Endodermal cell (in vitro differentiated cells): Measurements from ENCODE around the gene DEGS2. TPM values are rescaled to one million over a fixed set of nuclear protein-coding genes. Genes with fewer than 3 reads are reported as not detected.
"Not testable (repeated sequence)": the region's sequence is repeated elsewhere in the genome, so short reads cannot be mapped to it uniquely, and the experiment has no call there.

ENCODE experiments used
- DNase-seq: peaks from one replicate; pipeline ENCODE4 v3.0.0-alpha.2; 2017
- H3K27ac ChIP-seq: 2 replicates; pipeline ENCODE4 v1.5.1; 2013; ENCODE audit warnings: mild to moderate bottlenecking, low read depth, low read length, moderate library complexity
- H3K27me3 ChIP-seq: 2 replicates; pipeline ENCODE4 v1.6.1; 2013; ENCODE audit warnings: mild to moderate bottlenecking, low read length, moderate library complexity; ENCODE audit not compliant: insufficient read depth, control insufficient read depth, poor library complexity, severe bottlenecking
- H3K36me3 ChIP-seq: 2 replicates; pipeline ENCODE4 v1.7.0; 2013; ENCODE audit warnings: mild to moderate bottlenecking, low read length, moderate library complexity; ENCODE audit not compliant: control insufficient read depth, insufficient read depth
- H3K4me1 ChIP-seq: one replicate; pipeline ENCODE4 v1.7.0; 2013; ENCODE audit warnings: low read length; ENCODE audit not compliant: control insufficient read depth, insufficient read depth
- H3K4me3 ChIP-seq: 2 replicates; pipeline ENCODE4 v1.5.1; 2013; ENCODE audit warnings: mild to moderate bottlenecking, low read length, moderate library complexity
- H3K9ac ChIP-seq: 2 replicates; pipeline ENCODE4 v1.6.1; 2013; ENCODE audit warnings: mild to moderate bottlenecking, low read length, moderate library complexity; ENCODE audit not compliant: poor library complexity, severe bottlenecking; ENCODE audit errors: extremely low read depth
- H3K9me3 ChIP-seq: 2 replicates; pipeline ENCODE4 v1.6.1; 2013; ENCODE audit warnings: mild to moderate bottlenecking, low read length, moderate library complexity; ENCODE audit not compliant: control insufficient read depth
- H3K27ac Mint-ChIP-seq: 2 replicates; pipeline ENCODE4 v1.8.0; 2020; ENCODE audit warnings: mixed read lengths
- H3K27me3 Mint-ChIP-seq: 2 replicates; pipeline ENCODE4 v1.8.0; 2021; ENCODE audit warnings: mild to moderate bottlenecking, mixed read lengths; ENCODE audit not compliant: insufficient read depth
- H3K36me3 Mint-ChIP-seq: 2 replicates; pipeline ENCODE4 v1.8.0; 2020; ENCODE audit warnings: low read depth, mixed read lengths
- H3K4me1 Mint-ChIP-seq: 2 replicates; pipeline ENCODE4 v1.8.0; 2020; ENCODE audit warnings: mixed read lengths
- H3K4me3 Mint-ChIP-seq: 2 replicates; pipeline ENCODE4 v1.8.0; 2020; ENCODE audit warnings: mild to moderate bottlenecking, moderate library complexity, mixed read lengths
- H3K9me3 Mint-ChIP-seq: 2 replicates; pipeline ENCODE4 v1.8.0; 2020; ENCODE audit warnings: mild to moderate bottlenecking, mixed read lengths
- CTCF ChIP-seq: fragments of 200-600 bp; sonication (generic); conservative IDR thresholded peaks from 2 replicates; pipeline ENCODE4 v1.5.0; 2021; ENCODE audit warnings: antibody characterized with exemption, mild to moderate bottlenecking
- WGBS, 2 experiments: methylation state at CpG; one replicate each; pipeline versions ENCODE4 v1.1.5 to v1.1.7; 2013; ENCODE audit warnings: missing lambda C conversion rate in 2 of 2, mixed read lengths in 1 of 2; ENCODE audit not compliant: insufficient coverage in 1 of 2, insufficient read length in 1 of 2; 5-methylcytosine and 5-hydroxymethylcytosine counted together
- total RNA-seq, 2 donors: library from RNA; stranded (reverse); fragmentation: NEBNext Ultra II Directional in 1 of 2; extraction: Animal tissue kit (Norgen Biotek cat#: 25700) in 1 of 2; gene quantifications; 2 replicates in 1 of 2; 3 replicates in 1 of 2; pipeline ENCODE4 v1.2.1, GENCODE V29; 2021

DEGS2 gene
- total RNA-seq, 2 donors from 2014 or later, result 0.18 to 0.24 TPM

GRCh38 chr14:100158566-100159093 lies 815 bp downstream of the DEGS2 start:
- H3K4me3 ChIP-seq, result peak overlapping the region; percentile 66
- no peak for TF ChIP-seq CTCF
- H3K27ac ChIP-seq, result no peak overlapping the region
- H3K4me1 ChIP-seq, result no peaks in the 10 kb centered on the region
- peaks cover 2% of the 10 kb centered on the region for H3K36me3 Mint-ChIP-seq
- no peaks in the 10 kb centered on the region for H3K9me3 ChIP-seq
- peaks cover 67% of the 10 kb centered on the region for H3K27me3 ChIP-seq
- peaks cover 6% of the 10 kb centered on the region for H3K4me1 Mint-ChIP-seq
- H3K9ac ChIP-seq, result no peak overlapping the region
- no peak overlapping the region for H3K27ac Mint-ChIP-seq
- H3K36me3 ChIP-seq, result no peaks in the 10 kb centered on the region
- H3K4me3 Mint-ChIP-seq, result peak overlapping the region; percentile 18
- no peak for DNase-seq
- 15 to 16% methylated on average over 25 to 32 of the region's 32 CpGs for WGBS, 2 experiments
- peaks cover 4% of the 10 kb centered on the region for H3K9me3 Mint-ChIP-seq
- peaks cover 77% of the 10 kb centered on the region for H3K27me3 Mint-ChIP-seq

GRCh38 chr14:100157548-100158232 lies 1.8 kb downstream of the DEGS2 start:
- H3K27ac Mint-ChIP-seq, H3K9ac ChIP-seq, H3K4me1 Mint-ChIP-seq, H3K9me3 ChIP-seq, H3K4me3 ChIP-seq, DNase-seq, H3K4me3 Mint-ChIP-seq, H3K36me3 ChIP-seq, H3K4me1 ChIP-seq, H3K9me3 Mint-ChIP-seq, H3K27ac ChIP-seq, H3K36me3 Mint-ChIP-seq: not testable (repeated sequence)
- 94 to 95% methylated on average over 10 to 16 of the region's 16 CpGs for WGBS, 2 experiments
- peaks cover 62% of the 10 kb centered on the region for H3K27me3 ChIP-seq
- H3K27me3 Mint-ChIP-seq, result peaks cover 73% of the 10 kb centered on the region

- H3K4me3 ChIP-seq, result no peak overlapping the region
- no peak overlapping the region for H3K27ac ChIP-seq
- H3K27me3 ChIP-seq, result peaks cover 59% of the 10 kb centered on the region
- H3K36me3 ChIP-seq, result no peaks in the 10 kb centered on the region
- peaks cover 4% of the 10 kb centered on the region for H3K9me3 Mint-ChIP-seq
- no peak overlapping the region for H3K4me3 Mint-ChIP-seq
- no peak for DNase-seq
- no peak overlapping the region for H3K27ac Mint-ChIP-seq
- no peaks in the 10 kb centered on the region for H3K9me3 ChIP-seq
- H3K36me3 Mint-ChIP-seq, result peaks cover 2% of the 10 kb centered on the region
- H3K4me1 Mint-ChIP-seq, result peaks cover 6% of the 10 kb centered on the region
- 87 to 100% methylated on average over 2 to 6 of the region's 6 CpGs for WGBS, 2 experiments
- peaks cover 70% of the 10 kb centered on the region for H3K27me3 Mint-ChIP-seq
- no peak overlapping the region for H3K9ac ChIP-seq
- TF ChIP-seq CTCF, result no peak
- H3K4me1 ChIP-seq, result no peaks in the 10 kb centered on the region
Measured at GRCh38 chr14:100156776-100157175, 2.7 kb downstream of the DEGS2 start.
